Chondrocyte (in vitro differentiated cells): ENCODE measurements around the gene PXT1. TPM values are rescaled to one million over a fixed set of nuclear protein-coding genes. Genes with fewer than 3 reads are reported as not detected.

Experiments used
- DNase-seq: peaks from one replicate; pipeline ENCODE4 v3.0.0; 2021; ENCODE audit warnings: mixed read lengths, low spot score
- H3K27ac Mint-ChIP-seq: one replicate; pipeline ENCODE4 v1.8.0; 2021; ENCODE audit warnings: mild to moderate bottlenecking, moderate library complexity, mixed read lengths; ENCODE audit not compliant: unreplicated experiment
- H3K27me3 Mint-ChIP-seq: 2 replicates; pipeline ENCODE4 v1.8.0; 2021; ENCODE audit warnings: low read depth, mixed read lengths
- H3K36me3 Mint-ChIP-seq: 2 replicates; pipeline ENCODE4 v1.8.0; 2021; ENCODE audit warnings: low read depth, mixed read lengths
- H3K4me1 Mint-ChIP-seq: 2 replicates; pipeline ENCODE4 v1.8.0; 2021; ENCODE audit warnings: low read depth, mild to moderate bottlenecking, mixed read lengths
- H3K4me3 Mint-ChIP-seq: one replicate; pipeline ENCODE4 v1.8.0; 2021; ENCODE audit warnings: mild to moderate bottlenecking, moderate library complexity, mixed read lengths; ENCODE audit not compliant: unreplicated experiment
- H3K9me3 Mint-ChIP-seq: 2 replicates; pipeline ENCODE4 v1.8.0; 2021; ENCODE audit warnings: low read depth, mixed read lengths
- CTCF ChIP-seq: fragments of 200-600 bp; sonication (generic); IDR thresholded peaks from 2 replicates; pipeline ENCODE4 v1.5.0; 2021; ENCODE audit warnings: antibody characterized with exemption, mild to moderate bottlenecking, moderate library complexity
- total RNA-seq: library from RNA; stranded (reverse); gene quantifications from 3 replicates; pipeline ENCODE4 v1.2.1, GENCODE V29; 2021

The PXT1 gene
- total RNA-seq, 1 donor from 2014 or later, result not detected

GRCh38 chr6:36374972-36375371 is 67.7 kb downstream of the PXT1 start:
- no peaks in the 10 kb centered on the region for H3K9me3 Mint-ChIP-seq

DNA sequence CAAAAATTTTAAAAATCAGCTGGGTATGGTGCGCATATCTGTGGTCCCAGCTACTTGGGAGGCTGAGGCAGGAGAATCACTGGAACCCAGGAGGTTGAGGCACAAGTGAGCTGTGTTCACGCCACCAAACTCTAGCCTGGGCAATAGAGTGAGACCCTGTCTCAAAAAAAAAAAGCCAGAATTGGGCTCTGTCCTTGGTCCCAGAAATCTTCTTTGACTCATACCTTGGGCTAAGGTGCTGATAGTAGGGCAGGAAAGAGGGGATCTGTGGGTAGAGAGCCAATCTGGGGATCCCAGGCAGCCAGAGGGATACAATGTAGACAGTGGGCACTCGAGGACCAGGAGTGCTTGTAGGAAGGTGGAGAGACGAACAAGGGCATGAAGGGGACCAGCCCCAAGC is 68.5 kb downstream of the PXT1 start:
- Mint-ChIP-seq H3K9me3 (no peaks in the 10 kb centered on the region), H3K27ac (no peak overlapping the region), H3K36me3 (no peaks in the 10 kb centered on the region), H3K4me3 (no peak overlapping the region), H3K27me3 (peaks cover 13% of the 10 kb centered on the region), H3K4me1 (peaks cover 13% of the 10 kb centered on the region)
- TF ChIP-seq CTCF, result no peak
- DNase-seq, result no peak

More at GRCh38 chr6:36374972-36375371, 67.7 kb downstream of the PXT1 start:
- no peaks in the 10 kb centered on the region for H3K36me3 Mint-ChIP-seq
- no peak for TF ChIP-seq CTCF
- H3K27me3 Mint-ChIP-seq, result peaks cover 13% of the 10 kb centered on the region
- peaks cover 7% of the 10 kb centered on the region for H3K4me1 Mint-ChIP-seq
- no peak for DNase-seq
- H3K4me3 Mint-ChIP-seq, result no peak overlapping the region
- no peak overlapping the region for H3K27ac Mint-ChIP-seq

DNA sequence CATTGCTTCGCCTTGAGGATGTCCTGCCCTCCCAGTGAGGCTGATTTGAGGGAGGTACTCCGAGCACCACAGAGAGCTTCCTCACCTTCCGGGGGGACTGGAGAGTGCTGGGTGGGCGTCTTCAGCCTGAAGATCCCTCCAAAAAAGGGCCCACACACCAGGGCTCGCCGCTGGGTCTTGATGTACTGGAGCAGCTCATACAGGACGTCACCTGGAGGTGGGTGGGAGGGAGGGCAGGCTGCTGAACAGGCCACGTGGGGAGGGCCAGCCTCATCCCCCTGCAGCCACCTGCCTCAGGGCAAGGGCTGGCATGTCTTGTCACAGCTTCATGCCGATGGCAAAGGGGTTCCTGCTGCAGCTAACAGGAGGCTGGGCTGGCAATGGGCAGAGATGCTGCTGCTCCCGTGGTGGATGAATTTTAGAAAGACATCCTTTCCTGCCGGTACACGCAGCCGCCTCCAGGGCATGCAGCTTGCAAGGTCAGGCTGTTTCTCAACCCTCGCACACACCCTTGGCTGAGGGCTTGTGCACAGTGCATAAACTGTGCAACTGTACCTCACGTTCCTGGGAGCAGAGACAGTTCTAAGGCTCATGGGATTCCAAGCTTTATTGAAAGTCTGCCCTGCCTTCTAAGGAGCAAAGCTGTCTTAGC is 69.2 kb downstream of the PXT1 start:
- Mint-ChIP-seq H3K27ac (no peak overlapping the region), H3K36me3 (no peaks in the 10 kb centered on the region), H3K27me3 (peaks cover 13% of the 10 kb centered on the region)

GRCh38 chr6:36372088-36372487 is 70.6 kb downstream of the PXT1 start:
- no peak for DNase-seq
- Mint-ChIP-seq H3K4me1 (peaks cover 6% of the 10 kb centered on the region), H3K27ac (no peak overlapping the region), H3K9me3 (no peaks in the 10 kb centered on the region), H3K4me3 (no peak overlapping the region), H3K36me3 (no peaks in the 10 kb centered on the region), H3K27me3 (peaks cover 13% of the 10 kb centered on the region)
- no peak for TF ChIP-seq CTCF

More for the DNA sequence above, 69.2 kb downstream of the PXT1 start:
- DNase-seq, result no peak
- H3K4me1 Mint-ChIP-seq, result peaks cover 13% of the 10 kb centered on the region
- no peak overlapping the region for H3K4me3 Mint-ChIP-seq
- no peaks in the 10 kb centered on the region for H3K9me3 Mint-ChIP-seq
- no peak for TF ChIP-seq CTCF

- no peak for TF ChIP-seq CTCF
- peaks cover 13% of the 10 kb centered on the region for H3K27me3 Mint-ChIP-seq
- H3K4me1 Mint-ChIP-seq, result peaks cover 6% of the 10 kb centered on the region
- H3K9me3 Mint-ChIP-seq, result no peaks in the 10 kb centered on the region
- no peak overlapping the region for H3K27ac Mint-ChIP-seq
- H3K36me3 Mint-ChIP-seq, result no peaks in the 10 kb centered on the region
- no peak overlapping the region for H3K4me3 Mint-ChIP-seq
- no peak for DNase-seq
These were observed 71.4 kb downstream of the PXT1 start for GRCh38 chr6:36371211-36371610.
